ENCODE data around the gene FIG4. TPM values are rescaled to one million over a fixed set of nuclear protein-coding genes. Genes with fewer than 3 reads are reported as not detected.

Gene FIG4
- total RNA-seq, 1 experiment from 2014 or later, result 10.9 TPM

- no peak overlapping the region for H3K4me3 ChIP-seq (ENCODE audit: low read depth, low read length, poor library complexity, severe bottlenecking)
- no peak overlapping the region for H3K27ac ChIP-seq (ENCODE audit: low read depth, low read length, poor library complexity, severe bottlenecking)
- H3K9me3 ChIP-seq (ENCODE audit: low read depth, low read length, poor library complexity, severe bottlenecking), result no peaks in the 10 kb centered on the region
- intact Hi-C loops (cut with micrococcal nuclease; ENCODE audit: unreplicated experiment), result no loop called here
- no peak for DNase-seq (ENCODE audit: low spot score)
- H3K36me3 ChIP-seq (ENCODE audit: insufficient read depth, low read length, poor library complexity, severe bottlenecking), result no peaks in the 10 kb centered on the region
- ChIA-PET POLR2A (ENCODE audit: low non-redundant PET) (no interaction called here), CTCF (no interaction called here)
- H3K4me1 ChIP-seq (ENCODE audit: insufficient read depth, low read length, poor library complexity, severe bottlenecking), result no peaks in the 10 kb centered on the region
- no TSS peak for BruUV-seq (replicated peaks)
- TF ChIP-seq EZH2 (IDR thresholded peaks at IDR 0.05; ENCODE audit: borderline replicate concordance, low read depth, low read length, poor library complexity, severe bottlenecking) (no peak), CTCF (conservative IDR thresholded peaks at IDR 0.05; ENCODE audit: low read depth, low read length) (no peak)
- H3K27me3 ChIP-seq (replicated peaks; ENCODE audit: insufficient read depth, low read depth, low read length, poor library complexity), result no peaks in the 10 kb centered on the region
Measured at GRCh38 chr6:109790131-109790530, 99.0 kb downstream of the FIG4 start.

- no peaks in the 10 kb centered on the region for H3K27me3 ChIP-seq (replicated peaks; ENCODE audit: insufficient read depth, low read depth, low read length, poor library complexity)
- H3K27ac ChIP-seq (ENCODE audit: low read depth, low read length, poor library complexity, severe bottlenecking), result no peak overlapping the region
- DNase-seq (ENCODE audit: low spot score), result no peak
- POLR2A ChIA-PET (ENCODE audit: low non-redundant PET), result no interaction called here
- no TSS peak for BruUV-seq (replicated peaks)
- H3K4me3 ChIP-seq (ENCODE audit: low read depth, low read length, poor library complexity, severe bottlenecking), result no peak overlapping the region
- no peaks in the 10 kb centered on the region for H3K9me3 ChIP-seq (ENCODE audit: low read depth, low read length, poor library complexity, severe bottlenecking)
- CTCF ChIA-PET, result no interaction called here
- intact Hi-C loops (cut with micrococcal nuclease; ENCODE audit: unreplicated experiment), result no loop called here
- H3K4me1 ChIP-seq (ENCODE audit: insufficient read depth, low read length, poor library complexity, severe bottlenecking), result no peaks in the 10 kb centered on the region
- TF ChIP-seq CTCF (conservative IDR thresholded peaks at IDR 0.05; ENCODE audit: low read depth, low read length), result no peak
- no peak for TF ChIP-seq EZH2 (IDR thresholded peaks at IDR 0.05; ENCODE audit: borderline replicate concordance, low read depth, low read length, poor library complexity, severe bottlenecking)
- H3K36me3 ChIP-seq (ENCODE audit: insufficient read depth, low read length, poor library complexity, severe bottlenecking), result no peaks in the 10 kb centered on the region
Measured at GRCh38 chr6:109791301-109791700, 100.2 kb downstream of the FIG4 start.

GRCh38 chr6:109793021-109793420 lies 101.9 kb downstream of the FIG4 start:
- Histone ChIP-seq H3K4me3 (ENCODE audit: low read depth, low read length, poor library complexity, severe bottlenecking) (no peak overlapping the region), H3K27ac (ENCODE audit: low read depth, low read length, poor library complexity, severe bottlenecking) (no peak overlapping the region), H3K27me3 (replicated peaks; ENCODE audit: insufficient read depth, low read depth, low read length, poor library complexity) (no peaks in the 10 kb centered on the region), H3K4me1 (ENCODE audit: insufficient read depth, low read length, poor library complexity, severe bottlenecking) (no peaks in the 10 kb centered on the region), H3K36me3 (ENCODE audit: insufficient read depth, low read length, poor library complexity, severe bottlenecking) (no peaks in the 10 kb centered on the region), H3K9me3 (ENCODE audit: low read depth, low read length, poor library complexity, severe bottlenecking) (no peaks in the 10 kb centered on the region)
- no TSS peak for BruUV-seq (replicated peaks)
- DNase-seq (ENCODE audit: low spot score), result no peak
- CTCF ChIA-PET, result no interaction called here
- TF ChIP-seq EZH2 (IDR thresholded peaks at IDR 0.05; ENCODE audit: borderline replicate concordance, low read depth, low read length, poor library complexity, severe bottlenecking) (no peak), CTCF (conservative IDR thresholded peaks at IDR 0.05; ENCODE audit: low read depth, low read length) (no peak)
- intact Hi-C loops (cut with micrococcal nuclease; ENCODE audit: unreplicated experiment), result no loop called here
- POLR2A ChIA-PET (ENCODE audit: low non-redundant PET), result no interaction called here

Measured in A673 (cell line).